Karpas-422 (cell line): ENCODE data around the gene HS3ST5. TPM values are rescaled to one million over a fixed set of nuclear protein-coding genes. Genes with fewer than 3 reads are reported as not detected.

ENCODE experiments used
- DNase-seq: peaks from one replicate; pipeline ENCODE4 v3.0.0-alpha.2; 2015
- H2AFZ ChIP-seq: fragments of 200-600 bp; sonication (generic); 2 replicates; pipeline ENCODE4 v1.6.1; 2014; ENCODE audit warnings: antibody characterized with exemption, low read length, mixed read lengths
- H3K27ac ChIP-seq: fragments of 200-600 bp; sonication (generic); 2 replicates; pipeline ENCODE4 v1.5.1; 2014; ENCODE audit warnings: mild to moderate bottlenecking, low read length, moderate library complexity
- H3K27me3 ChIP-seq: fragments of 200-600 bp; sonication (generic); 2 replicates; pipeline ENCODE4 v1.6.1; 2014; ENCODE audit warnings: low read length, mixed read lengths
- H3K36me3 ChIP-seq: fragments of 200-600 bp; sonication (generic); 2 replicates; pipeline ENCODE4 v1.6.1; 2014; ENCODE audit warnings: low read length, mixed read lengths; ENCODE audit not compliant: insufficient read depth
- H3K4me1 ChIP-seq: fragments of 200-600 bp; sonication (generic); 2 replicates; pipeline ENCODE4 v1.6.1; 2014; ENCODE audit warnings: mild to moderate bottlenecking, low read length, mixed read lengths
- H3K4me2 ChIP-seq: fragments of 200-600 bp; sonication (generic); 2 replicates; pipeline ENCODE4 v1.6.1; 2014; ENCODE audit warnings: low read length, low read depth, mild to moderate bottlenecking; ENCODE audit not compliant: poor library complexity, severe bottlenecking
- H3K4me3 ChIP-seq: fragments of 200-600 bp; sonication (generic); 2 replicates; pipeline ENCODE4 v1.5.1; 2014; ENCODE audit warnings: mild to moderate bottlenecking, antibody characterized with exemption, low read length, mixed read lengths
- H3K79me2 ChIP-seq: fragments of 200-600 bp; sonication (generic); 2 replicates; pipeline ENCODE4 v1.6.1; 2014; ENCODE audit warnings: mild to moderate bottlenecking, low read length, mixed read lengths
- H3K9ac ChIP-seq: fragments of 200-600 bp; sonication (generic); 2 replicates; pipeline ENCODE4 v1.6.0; 2014; ENCODE audit warnings: low read length
- H3K9me2 ChIP-seq: fragments of 200-600 bp; sonication (generic), shearing (Covaris generic); replicated peaks from 2 replicates; pipeline ENCODE4 v1.6.0; 2014; ENCODE audit warnings: mild to moderate bottlenecking, low read length, moderate library complexity; ENCODE audit not compliant: insufficient read depth
- H3K9me3 ChIP-seq: fragments of 300-700, 200-600 bp; sonication (generic); 2 replicates; pipeline ENCODE4 v1.6.1; 2014; ENCODE audit warnings: low read length, mixed read lengths
- H4K20me1 ChIP-seq: fragments of 200-600 bp; sonication (generic); 2 replicates; pipeline ENCODE4 v1.6.1; 2014; ENCODE audit warnings: mild to moderate bottlenecking, antibody characterized with exemption, low read length, low read depth; ENCODE audit not compliant: insufficient read depth
- total RNA-seq: library from RNA; depleted of rRNA; stranded (reverse); fragments of >200 nt; shearing (Covaris generic); gene quantifications from 2 replicates; pipeline ENCODE4 v1.2.3, GENCODE V29; 2014; ENCODE audit warnings: low replicate concordance

The HS3ST5 gene
- total RNA-seq, 1 experiment from 2014 or later: not detected

GRCh38 chr6:114195631-114196403 is 147.0 kb downstream of the HS3ST5 start:
- Histone ChIP-seq H3K79me2 (no peaks in the 10 kb centered on the region), H3K36me3 (no peaks in the 10 kb centered on the region), H3K9ac (no peak overlapping the region), H3K4me1 (no peaks in the 10 kb centered on the region), H3K9me2 (no peaks in the 10 kb centered on the region), H3K9me3 (no peaks in the 10 kb centered on the region), H4K20me1 (no peaks in the 10 kb centered on the region), H3K27ac (no peak overlapping the region), H3K4me2 (no peak overlapping the region), H3K4me3 (no peak overlapping the region), H2AFZ (no peak overlapping the region), H3K27me3 (no peaks in the 10 kb centered on the region)
- DNase-seq: no peak

- Histone ChIP-seq H3K27me3 (no peaks in the 10 kb centered on the region), H3K4me1 (no peaks in the 10 kb centered on the region), H4K20me1 (no peaks in the 10 kb centered on the region), H3K9me3 (no peaks in the 10 kb centered on the region), H3K36me3 (no peaks in the 10 kb centered on the region), H3K4me3 (no peak overlapping the region), H2AFZ (no peak overlapping the region), H3K27ac (no peak overlapping the region), H3K79me2 (no peaks in the 10 kb centered on the region), H3K4me2 (no peak overlapping the region), H3K9me2 (no peaks in the 10 kb centered on the region), H3K9ac (no peak overlapping the region)
- no peak for DNase-seq
These were observed 147.8 kb downstream of the HS3ST5 start for GRCh38 chr6:114195027-114195365.

- Histone ChIP-seq H3K79me2 (no peaks in the 10 kb centered on the region), H3K27me3 (no peaks in the 10 kb centered on the region), H3K36me3 (no peaks in the 10 kb centered on the region), H3K9me3 (no peaks in the 10 kb centered on the region), H3K4me3 (no peak overlapping the region), H3K27ac (no peak overlapping the region), H3K9me2 (no peaks in the 10 kb centered on the region), H2AFZ (no peak overlapping the region), H3K4me1 (no peaks in the 10 kb centered on the region), H3K4me2 (no peak overlapping the region), H4K20me1 (no peaks in the 10 kb centered on the region), H3K9ac (no peak overlapping the region)
- DNase-seq: no peak
These were observed 148.3 kb downstream of the HS3ST5 start for GRCh38 chr6:114194362-114195026.

DNA sequence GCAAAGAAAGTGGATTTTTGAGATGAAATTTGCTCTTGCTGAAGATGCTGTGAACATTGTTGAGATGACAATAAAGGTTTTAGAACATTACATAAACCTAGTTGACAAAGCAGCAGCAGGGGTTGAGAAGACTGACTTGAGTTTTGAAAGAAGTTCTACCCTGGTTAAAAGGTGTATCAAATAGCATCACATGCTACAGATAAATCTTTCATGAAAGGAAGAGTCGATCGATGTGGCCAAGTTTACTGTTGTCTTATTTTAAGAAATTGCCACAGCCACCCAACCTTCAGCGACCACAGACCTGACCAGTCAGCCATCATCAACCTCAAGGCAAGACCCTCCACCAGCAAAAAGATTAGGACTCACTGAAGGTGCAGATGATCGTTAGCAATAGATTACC is 155.3 kb downstream of the HS3ST5 start:
- Histone ChIP-seq H2AFZ (no peak overlapping the region), H3K27me3 (no peaks in the 10 kb centered on the region), H3K27ac (no peak overlapping the region), H3K9ac (no peak overlapping the region), H3K4me3 (no peak overlapping the region), H3K4me1 (no peaks in the 10 kb centered on the region), H3K9me2 (0 out of 2 replicates have a peak, but pooled peaks cover 3% of the 10 kb centered on the region), H3K79me2 (no peaks in the 10 kb centered on the region), H3K36me3 (no peaks in the 10 kb centered on the region), H3K9me3 (no peaks in the 10 kb centered on the region), H4K20me1 (no peaks in the 10 kb centered on the region), H3K4me2 (no peak overlapping the region)
- no peak for DNase-seq

DNA sequence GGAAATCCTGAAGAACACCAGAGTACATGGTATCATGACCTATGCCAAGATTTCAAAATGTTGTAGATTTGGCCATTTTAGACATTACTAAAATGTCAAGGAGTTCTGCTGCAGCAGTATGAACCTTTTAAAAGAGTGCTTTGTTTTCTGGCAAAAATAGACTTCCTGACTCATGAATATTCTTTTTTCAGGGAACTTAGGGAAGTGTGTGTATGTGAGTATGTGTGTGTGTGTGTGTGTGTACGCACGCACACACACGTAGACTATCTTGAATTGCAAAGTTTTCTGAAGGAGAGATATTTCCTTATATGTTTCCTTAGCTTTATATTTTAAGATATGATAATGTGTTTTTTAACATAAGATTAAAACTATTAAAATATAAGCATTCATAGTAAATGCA is 161.2 kb downstream of the HS3ST5 start:
- Histone ChIP-seq H3K9ac (no peak overlapping the region), H3K9me2 (0 out of 2 replicates have a peak, but pooled peaks cover 3% of the 10 kb centered on the region), H3K27me3 (no peaks in the 10 kb centered on the region), H3K27ac (no peak overlapping the region), H2AFZ (no peak overlapping the region), H3K4me3 (no peak overlapping the region), H3K79me2 (no peaks in the 10 kb centered on the region), H3K4me1 (no peaks in the 10 kb centered on the region), H3K4me2 (no peak overlapping the region), H3K36me3 (no peaks in the 10 kb centered on the region), H4K20me1 (no peaks in the 10 kb centered on the region), H3K9me3 (no peaks in the 10 kb centered on the region)
- DNase-seq: no peak

- H3K27me3 ChIP-seq: no peaks in the 10 kb centered on the region
- H3K36me3 ChIP-seq: no peaks in the 10 kb centered on the region
- H3K79me2 ChIP-seq: no peaks in the 10 kb centered on the region
- 0 out of 2 replicates have a peak, but pooled peaks cover 3% of the 10 kb centered on the region for H3K9me2 ChIP-seq
- H3K9ac ChIP-seq: no peak overlapping the region
- no peak overlapping the region for H3K4me3 ChIP-seq
- H3K4me1 ChIP-seq: no peaks in the 10 kb centered on the region
- H4K20me1 ChIP-seq: no peaks in the 10 kb centered on the region
- no peak overlapping the region for H3K4me2 ChIP-seq
- no peak for DNase-seq
- no peaks in the 10 kb centered on the region for H3K9me3 ChIP-seq
- H2AFZ ChIP-seq: no peak overlapping the region
- no peak overlapping the region for H3K27ac ChIP-seq
These were observed 163.4 kb downstream of the HS3ST5 start for GRCh38 chr6:114179411-114179810.

DNA sequence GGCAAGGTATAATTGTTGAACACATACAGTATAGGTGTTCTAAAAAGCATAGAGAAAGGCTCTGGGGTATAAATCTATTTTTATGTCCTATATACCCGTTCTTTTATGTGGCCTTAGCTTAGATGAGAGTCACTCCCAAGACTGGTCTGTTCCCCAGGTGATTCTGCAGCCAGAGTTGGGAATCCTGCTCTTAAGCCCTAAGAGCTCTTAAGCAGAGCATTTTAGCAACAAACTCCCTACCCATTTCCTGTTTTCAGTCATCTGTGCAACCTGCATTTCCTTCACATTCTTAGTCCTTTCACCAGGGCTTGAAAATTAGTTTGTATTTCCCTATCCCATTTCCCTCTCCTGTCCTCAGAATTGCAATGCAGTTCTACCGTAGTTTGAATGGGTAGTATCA is 166.1 kb downstream of the HS3ST5 start:
- Histone ChIP-seq H3K4me1 (no peaks in the 10 kb centered on the region), H3K9me3 (no peaks in the 10 kb centered on the region)

GRCh38 chr6:114172576-114173260 is 170.1 kb downstream of the HS3ST5 start:
- Histone ChIP-seq H3K4me3 (no peak overlapping the region), H3K9ac (no peak overlapping the region), H3K9me3 (no peaks in the 10 kb centered on the region), H3K79me2 (no peaks in the 10 kb centered on the region), H3K36me3 (no peaks in the 10 kb centered on the region), H3K9me2 (no peaks in the 10 kb centered on the region), H3K27me3 (no peaks in the 10 kb centered on the region), H3K27ac (no peak overlapping the region), H4K20me1 (no peaks in the 10 kb centered on the region), H2AFZ (no peak overlapping the region), H3K4me2 (no peak overlapping the region), H3K4me1 (no peaks in the 10 kb centered on the region)
- no peak for DNase-seq

More for the DNA sequence above, 166.1 kb downstream of the HS3ST5 start:
- no peak overlapping the region for H3K4me3 ChIP-seq
- no peaks in the 10 kb centered on the region for H3K9me2 ChIP-seq
- H3K9ac ChIP-seq: no peak overlapping the region
- H3K27me3 ChIP-seq: no peaks in the 10 kb centered on the region
- H3K4me2 ChIP-seq: no peak overlapping the region
- no peak overlapping the region for H3K27ac ChIP-seq
- H4K20me1 ChIP-seq: no peaks in the 10 kb centered on the region
- H3K79me2 ChIP-seq: no peaks in the 10 kb centered on the region
- H3K36me3 ChIP-seq: no peaks in the 10 kb centered on the region
- no peak for DNase-seq
- H2AFZ ChIP-seq: no peak overlapping the region
